Natural killer cell (primary cell): ENCODE data around the gene NDUFA5. TPM values are rescaled to one million over a fixed set of nuclear protein-coding genes. Genes with fewer than 3 reads are reported as not detected.

Experiments
- ATAC-seq, 3 donors: fragments of 150-1000 bp in 2 of 3; fragments of 200-7000 bp in 1 of 3; cut with Tn5 transposase; 1 replicate in 1 of 3; 2 replicates in 2 of 3; pipeline ENCODE4 v1.10.0; 2021; ENCODE audit warnings: mild to moderate bottlenecking in 2 of 3, moderate library complexity in 2 of 3
- DNase-seq, 2 donors: peaks; one replicate each; pipeline versions ENCODE4 v3.0.0 to v3.0.0-alpha.2; 2013 to 2021; ENCODE audit warnings: mixed read lengths in 1 of 2
- H3K27ac ChIP-seq: one replicate; pipeline ENCODE4 v1.5.1; 2013; ENCODE audit warnings: mild to moderate bottlenecking, low read length
- H3K27me3 ChIP-seq: one replicate; pipeline ENCODE4 v1.6.1; 2013; ENCODE audit warnings: low read length; ENCODE audit not compliant: control insufficient read depth, insufficient read depth
- H3K36me3 ChIP-seq: one replicate; pipeline ENCODE4 v1.6.1; 2013; ENCODE audit warnings: low read length; ENCODE audit not compliant: control insufficient read depth, insufficient read depth
- H3K4me1 ChIP-seq: one replicate; pipeline ENCODE4 v1.6.1; 2013; ENCODE audit warnings: low read length; ENCODE audit not compliant: control insufficient read depth, insufficient read depth
- H3K4me3 ChIP-seq: one replicate; pipeline ENCODE4 v1.5.1; 2013; ENCODE audit warnings: low read length
- H3K9me3 ChIP-seq: one replicate; pipeline ENCODE4 v1.6.1; 2013; ENCODE audit warnings: low read length; ENCODE audit not compliant: control insufficient read depth, insufficient read depth
- H3K27ac Mint-ChIP-seq, 2 donors: one replicate each; pipeline ENCODE4 v1.8.0; 2022; ENCODE audit warnings: mild to moderate bottlenecking in 2 of 2, mixed read lengths in 2 of 2, moderate library complexity in 1 of 2
- H3K27me3 Mint-ChIP-seq, 2 donors: one replicate each; pipeline ENCODE4 v1.8.0; 2022; ENCODE audit warnings: low read depth in 2 of 2, mixed read lengths in 2 of 2
- H3K36me3 Mint-ChIP-seq: one replicate; pipeline ENCODE4 v1.8.0; 2022; ENCODE audit warnings: mixed read lengths
- H3K4me1 Mint-ChIP-seq, 2 donors: one replicate each; pipeline ENCODE4 v1.8.0; 2022; ENCODE audit warnings: mixed read lengths in 2 of 2
- H3K4me3 Mint-ChIP-seq: one replicate; pipeline ENCODE4 v1.8.0; 2022; ENCODE audit warnings: mild to moderate bottlenecking, moderate library complexity, mixed read lengths
- H3K9me3 Mint-ChIP-seq, 2 donors: one replicate each; pipeline ENCODE4 v1.8.0; 2022; ENCODE audit warnings: mixed read lengths in 2 of 2
- WGBS: methylation state at CpG from one replicate; pipeline ENCODE4 v1.1.7; 2013; ENCODE audit warnings: missing lambda C conversion rate; ENCODE audit not compliant: insufficient coverage; 5-methylcytosine and 5-hydroxymethylcytosine counted together
- intact Hi-C: fragments of 100-400 bp; cut with micrococcal nuclease; formaldehyde crosslinking; loops from one replicate; pipeline ENCODE4 v1.14.2; 2022
- total RNA-seq, 4 donors: library from RNA; stranded (reverse); fragments of 120-200 nt in 1 of 4; gene quantifications; one replicate each; pipeline versions ENCODE4 v1.2.3 to v1.2.4, GENCODE V29; 2013 to 2022
- TF ChIP-seq, protein P1 (sequence below): fragments of 200-600 bp; IDR thresholded peaks from one replicate; pipeline ENCODE4 v1.8.0; 2022; ENCODE audit warnings: antibody characterized with exemption

Gene NDUFA5
- total RNA-seq, 3 donors from 2014 or later (not counting 1 experiment from before 2014, with no cell fraction given): 46.0 to 51.2 (median 50.4) TPM

GRCh38 chr7:123498031-123498430, 59.6 kb downstream of the NDUFA5 start:
- DNase-seq (no peak), ATAC-seq (no peak)
- Histone ChIP-seq H3K4me1 (no peaks in the 10 kb centered on the region), H3K36me3 (no peaks in the 10 kb centered on the region), H3K27ac (no peak overlapping the region), H3K4me3 (no peak overlapping the region), H3K27me3 (peaks cover 12% of the 10 kb centered on the region), H3K9me3 (no peaks in the 10 kb centered on the region)
- H3K27ac Mint-ChIP-seq: no peak overlapping the region
- no peak overlapping the region for H3K4me3 Mint-ChIP-seq
- no peaks in the 10 kb centered on the region for H3K4me1 Mint-ChIP-seq
- 88% methylated on average over 1 of the region's 1 CpG for WGBS
- TF ChIP-seq, protein P1, sequence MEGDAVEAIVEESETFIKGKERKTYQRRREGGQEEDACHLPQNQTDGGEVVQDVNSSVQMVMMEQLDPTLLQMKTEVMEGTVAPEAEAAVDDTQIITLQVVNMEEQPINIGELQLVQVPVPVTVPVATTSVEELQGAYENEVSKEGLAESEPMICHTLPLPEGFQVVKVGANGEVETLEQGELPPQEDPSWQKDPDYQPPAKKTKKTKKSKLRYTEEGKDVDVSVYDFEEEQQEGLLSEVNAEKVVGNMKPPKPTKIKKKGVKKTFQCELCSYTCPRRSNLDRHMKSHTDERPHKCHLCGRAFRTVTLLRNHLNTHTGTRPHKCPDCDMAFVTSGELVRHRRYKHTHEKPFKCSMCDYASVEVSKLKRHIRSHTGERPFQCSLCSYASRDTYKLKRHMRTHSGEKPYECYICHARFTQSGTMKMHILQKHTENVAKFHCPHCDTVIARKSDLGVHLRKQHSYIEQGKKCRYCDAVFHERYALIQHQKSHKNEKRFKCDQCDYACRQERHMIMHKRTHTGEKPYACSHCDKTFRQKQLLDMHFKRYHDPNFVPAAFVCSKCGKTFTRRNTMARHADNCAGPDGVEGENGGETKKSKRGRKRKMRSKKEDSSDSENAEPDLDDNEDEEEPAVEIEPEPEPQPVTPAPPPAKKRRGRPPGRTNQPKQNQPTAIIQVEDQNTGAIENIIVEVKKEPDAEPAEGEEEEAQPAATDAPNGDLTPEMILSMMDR: no peak
- H3K9me3 Mint-ChIP-seq: no peaks in the 10 kb centered on the region
- H3K27me3 Mint-ChIP-seq: peaks cover 20 to 62% of the 10 kb centered on the region in 2 donors
- intact Hi-C loops: no loop called here
- H3K36me3 Mint-ChIP-seq: no peaks in the 10 kb centered on the region

- ATAC-seq: peak; percentile 55 to 72 (median 69)
- Histone ChIP-seq H3K27ac (no peak overlapping the region), H3K4me1 (no peaks in the 10 kb centered on the region), H3K36me3 (no peaks in the 10 kb centered on the region), H3K27me3 (peaks cover 12% of the 10 kb centered on the region), H3K9me3 (no peaks in the 10 kb centered on the region), H3K4me3 (no peak overlapping the region)
- Mint-ChIP-seq H3K36me3 (no peaks in the 10 kb centered on the region), H3K9me3 (no peaks in the 10 kb centered on the region), H3K4me3 (no peak overlapping the region), H3K4me1 (no peaks in the 10 kb centered on the region), H3K27me3 (peaks cover 13 to 37% of the 10 kb centered on the region in 2 donors), H3K27ac (no peak overlapping the region)
- peak in 1 of 2 donors; percentile 71 for DNase-seq
- TF ChIP-seq, protein P1: peak; percentile 88
- intact Hi-C loops: loop anchor here (1.0 to 5.0 kb wide), 3 partner anchors 43 to 371 kb away; no protein-coding TSS in a partner anchor
- no CpG with 5 or more reads among the region's 3 CpGs for WGBS
These were observed 63.3 kb downstream of the NDUFA5 start for GRCh38 chr7:123494193-123494796.

- H3K4me3 ChIP-seq: no peak overlapping the region
- no peaks in the 10 kb centered on the region for H3K4me1 ChIP-seq
- Mint-ChIP-seq H3K9me3 (no peaks in the 10 kb centered on the region), H3K4me1 (no peaks in the 10 kb centered on the region), H3K36me3 (no peaks in the 10 kb centered on the region), H3K27me3 (peaks cover 5 to 19% of the 10 kb centered on the region in 2 donors), H3K4me3 (no peak overlapping the region), H3K27ac (no peak overlapping the region)
- ATAC-seq: no peak
- DNase-seq: no peak
- no peaks in the 10 kb centered on the region for H3K9me3 ChIP-seq
- TF ChIP-seq, protein P1: no peak
- H3K27ac ChIP-seq: no peak overlapping the region
- intact Hi-C loops: loop anchor here (5.0 kb wide), 1 partner anchor 210 kb away; no protein-coding TSS in a partner anchor
- H3K36me3 ChIP-seq: no peaks in the 10 kb centered on the region
- peaks cover 12% of the 10 kb centered on the region for H3K27me3 ChIP-seq
- 82% methylated on average over 2 of the region's 3 CpGs for WGBS
These were observed 65.1 kb downstream of the NDUFA5 start for GRCh38 chr7:123492485-123492884.

Other genes with a start within 250 kb of the NDUFA5 start
- under 1 TPM; 0.09 to 0.45 (median 0.18) TPM for gene IQUB, start 23.2 kb downstream of the NDUFA5 start, total RNA-seq
- not detected for gene ASB15, start 44.0 kb upstream of the NDUFA5 start, total RNA-seq
- not detected for gene LMOD2, start 98.0 kb upstream of the NDUFA5 start, total RNA-seq
- gene WASL, start 191.2 kb upstream of the NDUFA5 start, total RNA-seq: 10 to 100 TPM in 2 of 3 donors, 1 to 10 TPM in 1; 9.6 to 12.1 (median 10.6) TPM